ENCODE data around the gene RBFA. TPM values are rescaled to one million over a fixed set of nuclear protein-coding genes. Genes with fewer than 3 reads are reported as not detected.

RBFA gene
- polyA plus RNA-seq, 3 donors, result 4.0 to 14.7 (median 5.7) TPM

- no peak for DNase-seq
- Histone ChIP-seq H3K4me1 (ENCODE audit: control insufficient read depth in 1 of 2, insufficient read depth in 2 of 2, low read length in 2 of 2) (no peaks in the 10 kb centered on the region), H3K9me3 (replicated peaks in 1 of 2; ENCODE audit: control insufficient read depth in 1 of 2, insufficient read depth in 1 of 2, low read length in 2 of 2) (peaks cover 3 to 48% of the 10 kb centered on the region in 2 donors), H3K4me3 (replicated peaks in 1 of 3; ENCODE audit: low read depth in 2 of 3, low read length in 3 of 3) (no peak overlapping the region), H3K27ac (ENCODE audit: low read depth in 1 of 2, low read length in 2 of 2) (no peak overlapping the region), H3K36me3 (replicated peaks in 1 of 2; ENCODE audit: control insufficient read depth in 1 of 2, insufficient read depth in 2 of 2, low read length in 2 of 2) (no peaks in the 10 kb centered on the region), H3K9ac (ENCODE audit: insufficient read depth, low read length, poor library complexity, severe bottlenecking) (no peak overlapping the region), H4K20me1 (ENCODE audit: insufficient read depth, low read length) (no peaks in the 10 kb centered on the region), H3K79me2 (ENCODE audit: insufficient read depth, low read length) (no peaks in the 10 kb centered on the region), H3K27me3 (ENCODE audit: control insufficient read depth in 2 of 2, insufficient read depth in 2 of 2, low read length in 2 of 2) (no peaks in the 10 kb centered on the region), H3K4me2 (replicated peaks; ENCODE audit: extremely low read depth, low read length, poor library complexity, severe bottlenecking) (no peak overlapping the region), H2AFZ (ENCODE audit: insufficient read depth, low read depth, low read length, poor library complexity, severe bottlenecking) (no peak overlapping the region)
- no peak for TF ChIP-seq CTCF (IDR thresholded peaks at IDR 0.05)
- intact Hi-C loops (cut with micrococcal nuclease), result no loop called here
- Mint-ChIP-seq H3K4me1 (peaks cover 1% of the 10 kb centered on the region), H3K27ac (no peak overlapping the region), H3K4me3 (no peak overlapping the region), H3K27me3 (ENCODE audit: low read depth in 3 of 3) (peaks cover 0 to 2% (median 2%) of the 10 kb centered on the region in 3 donors), H3K9me3 (peaks cover 9 to 38% (median 22%) of the 10 kb centered on the region in 7 donors), H3K36me3 (no peaks in the 10 kb centered on the region)
- 97% methylated on average over 7 of the region's 8 CpGs for WGBS (ENCODE audit: insufficient coverage)
Observed at GRCh38 chr18:80074697-80075096, 40.5 kb downstream of the RBFA start.

GRCh38 chr18:80075940-80076339, 41.7 kb downstream of the RBFA start:
- Histone ChIP-seq H3K79me2 (ENCODE audit: insufficient read depth, low read length) (no peaks in the 10 kb centered on the region), H3K4me2 (replicated peaks; ENCODE audit: extremely low read depth, low read length, poor library complexity, severe bottlenecking) (no peak overlapping the region), H3K27me3 (ENCODE audit: control insufficient read depth in 2 of 2, insufficient read depth in 2 of 2, low read length in 2 of 2) (no peaks in the 10 kb centered on the region), H3K4me1 (ENCODE audit: control insufficient read depth in 1 of 2, insufficient read depth in 2 of 2, low read length in 2 of 2) (no peaks in the 10 kb centered on the region), H3K27ac (ENCODE audit: low read depth in 1 of 2, low read length in 2 of 2) (no peak overlapping the region), H4K20me1 (ENCODE audit: insufficient read depth, low read length) (no peaks in the 10 kb centered on the region), H3K4me3 (replicated peaks in 1 of 3; ENCODE audit: low read depth in 2 of 3, low read length in 3 of 3) (no peak overlapping the region), H3K36me3 (replicated peaks in 1 of 2; ENCODE audit: control insufficient read depth in 1 of 2, insufficient read depth in 2 of 2, low read length in 2 of 2) (no peaks in the 10 kb centered on the region), H3K9ac (ENCODE audit: insufficient read depth, low read length, poor library complexity, severe bottlenecking) (no peak overlapping the region), H3K9me3 (replicated peaks in 1 of 2; ENCODE audit: control insufficient read depth in 1 of 2, insufficient read depth in 1 of 2, low read length in 2 of 2) (peaks cover 3 to 48% of the 10 kb centered on the region in 2 donors), H2AFZ (ENCODE audit: insufficient read depth, low read depth, low read length, poor library complexity, severe bottlenecking) (no peak overlapping the region)
- intact Hi-C loops (cut with micrococcal nuclease), result no loop called here
- peaks cover 1% of the 10 kb centered on the region for H3K4me1 Mint-ChIP-seq
- H3K36me3 Mint-ChIP-seq, result no peaks in the 10 kb centered on the region
- DNase-seq, result no peak
- H3K27ac Mint-ChIP-seq, result no peak overlapping the region
- no peak for TF ChIP-seq CTCF (IDR thresholded peaks at IDR 0.05)
- peaks cover 11 to 41% (median 22%) of the 10 kb centered on the region in 7 donors for H3K9me3 Mint-ChIP-seq
- peaks cover 0 to 2% (median 0%) of the 10 kb centered on the region in 3 donors for H3K27me3 Mint-ChIP-seq (ENCODE audit: low read depth in 3 of 3)
- H3K4me3 Mint-ChIP-seq, result no peak overlapping the region
- WGBS (ENCODE audit: insufficient coverage), result 85% methylated on average over 3 of the region's 7 CpGs
